GM12878 (cell line): ENCODE results near the gene HEBP1. TPM values are rescaled to one million over a fixed set of nuclear protein-coding genes. Genes with fewer than 3 reads are reported as not detected.

ENCODE experiments used
- ATAC-seq: fragments of 200-7000 bp; cut with Tn5 transposase; 3 replicates; pipeline ENCODE4 v1.9.1; 2020; ENCODE audit warnings: mild to moderate bottlenecking, moderate library complexity
- BruUV-seq: library from RNA; stranded (reverse); fragments of 400-500 nt; replicated peaks from 2 replicates; lab custom pipeline; 2021; lab: Mats Ljungman, UMichigan
- CTCF ChIA-PET: fragments of 300-600 bp; sonication (Branson Sonifier 250); formaldehyde crosslinking; extraction: SDS; loops from one replicate; lab custom pipeline; 2021; ENCODE audit warnings: inconsistent platforms; lab: Yijun Ruan, JAX
- POLR2A ChIA-PET: fragments of 350-600 bp; formaldehyde crosslinking; extraction: SDS; loops from one replicate; lab custom pipeline; 2021; ENCODE audit warnings: inconsistent platforms; lab: Charles Lee
- RAD21 ChIA-PET: fragments of 300-600 bp; sonication (Branson Sonifier 250); formaldehyde crosslinking; loops from one replicate; lab custom pipeline; 2023; ENCODE audit warnings: antibody characterized with exemption; ENCODE audit not compliant: unreplicated experiment; lab: Charles Lee
- SMC1A ChIA-PET: fragments of 300-600 bp; sonication (Branson Sonifier 250); formaldehyde crosslinking; loops from one replicate; lab custom pipeline; 2023; ENCODE audit not compliant: unreplicated experiment, uncharacterized antibody; lab: Charles Lee
- DNase-seq: peaks from one replicate; pipeline ENCODE4 v3.0.0-alpha.2; 2011; ENCODE audit warnings: low read depth, low spot score
- FAIRE-seq: peaks from 3 replicates; lab custom pipeline; 2011; peaks lifted over from hg19 to GRCh38; lab: Jason Lieb, UNC
- H2AFZ ChIP-seq: 2 replicates; pipeline ENCODE4 v1.6.0; 2011; ENCODE audit warnings: low read depth, low read length, control low read depth; ENCODE audit not compliant: control insufficient read depth
- H3K27ac ChIP-seq: 2 replicates; pipeline ENCODE4 v1.5.1; 2011; ENCODE audit warnings: control low read depth; ENCODE audit not compliant: control insufficient read depth, insufficient read depth
- H3K27me3 ChIP-seq, 2 experiments: replicated peaks in 1 of 2; 2 replicates each; pipeline versions ENCODE4 v1.6.0 to v1.6.1; 2011; ENCODE audit warnings: low read length in 1 of 2; ENCODE audit not compliant: control insufficient read depth in 2 of 2, insufficient read depth in 2 of 2
- H3K36me3 ChIP-seq, 2 experiments: 2 replicates each; pipeline ENCODE4 v1.5.1; 2011; ENCODE audit warnings: low read length in 1 of 2; ENCODE audit not compliant: control insufficient read depth in 2 of 2, insufficient read depth in 2 of 2
- H3K4me1 ChIP-seq: 2 replicates; pipeline ENCODE4 v1.6.1; 2011; ENCODE audit warnings: mild to moderate bottlenecking, low read length, moderate library complexity, mixed read lengths; ENCODE audit not compliant: control insufficient read depth, insufficient read depth
- H3K4me2 ChIP-seq: 2 replicates; pipeline ENCODE4 v1.6.0; 2011; ENCODE audit warnings: control low read depth; ENCODE audit not compliant: control insufficient read depth, insufficient read depth
- H3K4me3 ChIP-seq: fragments of 200-600 bp; sonication (generic); 2 replicates; pipeline ENCODE4 v1.5.1; 2016
- H3K79me2 ChIP-seq: 2 replicates; pipeline ENCODE4 v1.6.0; 2011; ENCODE audit warnings: low read length; ENCODE audit not compliant: control insufficient read depth, insufficient read depth
- H3K9ac ChIP-seq: 2 replicates; pipeline ENCODE4 v1.8.0; 2011; ENCODE audit warnings: low read length, control low read depth, mixed read lengths; ENCODE audit not compliant: control insufficient read depth, insufficient read depth
- H3K9me3 ChIP-seq: replicated peaks from 3 replicates; pipeline ENCODE4 v1.5.1; 2011; ENCODE audit warnings: mild to moderate bottlenecking, low read length; ENCODE audit not compliant: control insufficient read depth, insufficient read depth
- H4K20me1 ChIP-seq: 2 replicates; pipeline ENCODE4 v1.6.0; 2011; ENCODE audit not compliant: control insufficient read depth, insufficient read depth
- ASH2L ChIP-seq: fragments of 300-600, 200-600 bp; sonication (generic); IDR thresholded peaks from 2 replicates; pipeline ENCODE4 v1.6.1; 2017; ENCODE audit warnings: low read depth, mild to moderate bottlenecking, borderline replicate concordance
- BHLHE40 ChIP-seq, 2 experiments: fragments of 450-650 bp in 1 of 2; IDR thresholded peaks; 2 replicates each; pipeline ENCODE4 v1.6.1; 2011 to 2017; ENCODE audit warnings: low read depth in 2 of 2, borderline replicate concordance in 1 of 2, improper control_type of control experiment in 1 of 2, low read length in 1 of 2, mild to moderate bottlenecking in 1 of 2
- CEBPB ChIP-seq, 2 experiments: fragments of 150-350 bp in 1 of 2; IDR thresholded peaks; 2 replicates each; pipeline ENCODE4 v1.6.1; 2012 to 2014; ENCODE audit warnings: low read depth in 2 of 2, low read length in 2 of 2, borderline replicate concordance in 1 of 2, inconsistent platforms in 1 of 2
- CHD1 ChIP-seq: IDR thresholded peaks from 2 replicates; pipeline ENCODE4 v1.6.1; 2012; ENCODE audit warnings: low read depth, low read length, improper control_type of control experiment
- ESRRA ChIP-seq: IDR thresholded peaks from 2 replicates; pipeline ENCODE4 v1.6.1; 2012; ENCODE audit warnings: mild to moderate bottlenecking, low read length, improper control_type of control experiment
- HDGF ChIP-seq: fragments of 450-650 bp; IDR thresholded peaks from 2 replicates; pipeline ENCODE4 v1.6.1; 2016; ENCODE audit warnings: antibody characterized with exemption
- KAT2A ChIP-seq: conservative IDR thresholded peaks from 2 replicates; pipeline ENCODE4 v1.6.1; 2011; ENCODE audit warnings: low read depth, low read length; ENCODE audit not compliant: control insufficient read depth
- POLR2AphosphoS5 ChIP-seq: IDR thresholded peaks from 2 replicates; pipeline ENCODE4 v1.6.1; 2011; ENCODE audit warnings: mild to moderate bottlenecking, low read length, inconsistent platforms
- RFX5 ChIP-seq: IDR thresholded peaks from 2 replicates; pipeline ENCODE4 v1.6.1; 2011; ENCODE audit warnings: low read depth, low read length, improper control_type of control experiment
- TCF3 ChIP-seq: IDR thresholded peaks from 2 replicates; pipeline ENCODE4 v1.6.1; 2012; ENCODE audit warnings: low read depth, mild to moderate bottlenecking, low read length, borderline replicate concordance; ENCODE audit not compliant: insufficient read depth
- ZNF207 ChIP-seq: fragments of 450-650 bp; IDR thresholded peaks from 2 replicates; pipeline ENCODE4 v1.6.1; 2014; ENCODE audit warnings: antibody characterized with exemption, mild to moderate bottlenecking, borderline replicate concordance
- ZNF24 ChIP-seq: fragments of 450-650 bp; IDR thresholded peaks from 2 replicates; pipeline ENCODE4 v1.6.1; 2017; ENCODE audit warnings: antibody characterized with exemption, mild to moderate bottlenecking
- ZZZ3 ChIP-seq: IDR thresholded peaks from 2 replicates; pipeline ENCODE4 v1.6.1; 2011; ENCODE audit warnings: low read depth; ENCODE audit not compliant: control insufficient read depth, insufficient read length
- WGBS: methylation state at CpG from one replicate; pipeline ENCODE4 v1.1.6; 2016; ENCODE audit warnings: low lambda C conversion rate; ENCODE audit not compliant: insufficient replicate concordance, insufficient coverage; ENCODE audit errors: missing lambda C conversion rate; 5-methylcytosine and 5-hydroxymethylcytosine counted together
- in situ Hi-C: fragments of 300-500 bp; cut with MboI; formaldehyde crosslinking; loops from 9 replicates; pipeline ENCODE4 v1.14.3; 2018; ENCODE audit warnings: mixed read lengths
- intact Hi-C: fragments of 100-400 bp; cut with micrococcal nuclease; formaldehyde crosslinking; loops from one replicate; pipeline ENCODE4 v1.14.2; 2022; ENCODE audit not compliant: unreplicated experiment
- polyA plus RNA-seq, 11 experiments: library from polyadenylated mRNA; depleted of rRNA in 4 of 11; unstranded in 6 of 11; stranded (reverse) in 5 of 11; fragments of >200 nt; fragmentation: Nextera tagmentation in 4 of 11; fragmentation: Illumina TruSeq in 1 of 11; extraction: Ambion mirVana in 4 of 11; extraction: Trizol in 1 of 11; gene quantifications; 1 replicate in 1 of 11; 2 replicates in 10 of 11; pipeline versions ENCODE4 v1.2.1 to v1.2.3, GENCODE V29; 2011 to 2016; ENCODE audit warnings: inconsistent platforms in 2 of 11, missing spikeins in 2 of 11, low read depth in 1 of 11
- total RNA-seq, 4 experiments: library from RNA; depleted of rRNA in 3 of 4; stranded (reverse); fragments of >200 nt in 3 of 4; fragmentation: Illumina TruSeq in 1 of 4; extraction: Trizol in 1 of 4; gene quantifications; 2 replicates each; pipeline versions ENCODE4 v1.2.1 to v1.2.3, GENCODE V29; 2013 to 2021
- TF ChIP-seq, protein P1 (sequence below): fragments of 450-650 bp; IDR thresholded peaks from 2 replicates; pipeline ENCODE4 v1.6.1; 2017; ENCODE audit warnings: mild to moderate bottlenecking
- TF ChIP-seq, protein P2 (sequence below): IDR thresholded peaks from 2 replicates; pipeline ENCODE4 v1.6.1; 2011; ENCODE audit warnings: mild to moderate bottlenecking, low read depth, low read length, moderate library complexity; ENCODE audit not compliant: insufficient replicate concordance
- TF ChIP-seq, protein P3 (sequence below): fragments of 450-650 bp; IDR thresholded peaks from 2 replicates; pipeline ENCODE4 v1.6.1; 2017; ENCODE audit warnings: low read depth, mild to moderate bottlenecking, moderate library complexity

HEBP1 gene
- total and polyA plus RNA-seq, 10 of the 15 experiments (the other 5 are each of a cell fraction or from before 2014, with no cell fraction given) = 0.07 to 0.32 (median 0.18) TPM; not detected in 5

DNA sequence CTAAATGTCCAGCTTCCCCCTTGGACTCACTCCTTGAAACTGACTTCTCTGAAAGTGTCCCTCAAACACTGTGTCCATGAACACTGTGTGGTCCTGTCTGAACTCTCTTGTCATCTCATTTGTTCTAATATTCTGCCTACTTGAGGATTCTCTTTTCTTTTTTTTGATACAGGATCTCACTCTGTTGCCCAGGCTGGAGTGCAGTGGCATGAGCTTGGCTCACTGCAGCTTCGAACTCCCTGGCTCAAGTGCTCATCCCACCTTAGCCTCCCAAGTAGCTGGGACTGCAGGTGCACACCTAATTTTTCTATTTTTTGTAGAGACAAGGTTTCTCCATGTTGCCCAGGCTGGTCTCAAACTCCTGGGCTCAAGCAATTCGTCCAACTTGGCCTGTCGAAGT lies 4.9 kb upstream of the HEBP1 start:
- TF ChIP-seq, protein P1, sequence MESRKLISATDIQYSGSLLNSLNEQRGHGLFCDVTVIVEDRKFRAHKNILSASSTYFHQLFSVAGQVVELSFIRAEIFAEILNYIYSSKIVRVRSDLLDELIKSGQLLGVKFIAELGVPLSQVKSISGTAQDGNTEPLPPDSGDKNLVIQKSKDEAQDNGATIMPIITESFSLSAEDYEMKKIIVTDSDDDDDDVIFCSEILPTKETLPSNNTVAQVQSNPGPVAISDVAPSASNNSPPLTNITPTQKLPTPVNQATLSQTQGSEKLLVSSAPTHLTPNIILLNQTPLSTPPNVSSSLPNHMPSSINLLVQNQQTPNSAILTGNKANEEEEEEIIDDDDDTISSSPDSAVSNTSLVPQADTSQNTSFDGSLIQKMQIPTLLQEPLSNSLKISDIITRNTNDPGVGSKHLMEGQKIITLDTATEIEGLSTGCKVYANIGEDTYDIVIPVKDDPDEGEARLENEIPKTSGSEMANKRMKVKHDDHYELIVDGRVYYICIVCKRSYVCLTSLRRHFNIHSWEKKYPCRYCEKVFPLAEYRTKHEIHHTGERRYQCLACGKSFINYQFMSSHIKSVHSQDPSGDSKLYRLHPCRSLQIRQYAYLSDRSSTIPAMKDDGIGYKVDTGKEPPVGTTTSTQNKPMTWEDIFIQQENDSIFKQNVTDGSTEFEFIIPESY = no peak
- TF ChIP-seq RFX5 (no peak), HDGF (no peak), ESRRA (no peak), ZZZ3 (no peak), BHLHE40 (IDR thresholded peaks at IDR 0.05; ENCODE audit: borderline replicate concordance in 1 of 2, low read depth in 2 of 2, low read length in 1 of 2) (no peak), POLR2AphosphoS5 (no peak), ZNF24 (no peak), ASH2L (no peak), KAT2A (no peak), TCF3 (no peak), CHD1 (no peak), CEBPB (IDR thresholded peaks at IDR 0.05; ENCODE audit: borderline replicate concordance in 1 of 2, low read depth in 2 of 2, low read length in 2 of 2) (no peak), ZNF207 (no peak)
- TF ChIP-seq, protein P2, sequence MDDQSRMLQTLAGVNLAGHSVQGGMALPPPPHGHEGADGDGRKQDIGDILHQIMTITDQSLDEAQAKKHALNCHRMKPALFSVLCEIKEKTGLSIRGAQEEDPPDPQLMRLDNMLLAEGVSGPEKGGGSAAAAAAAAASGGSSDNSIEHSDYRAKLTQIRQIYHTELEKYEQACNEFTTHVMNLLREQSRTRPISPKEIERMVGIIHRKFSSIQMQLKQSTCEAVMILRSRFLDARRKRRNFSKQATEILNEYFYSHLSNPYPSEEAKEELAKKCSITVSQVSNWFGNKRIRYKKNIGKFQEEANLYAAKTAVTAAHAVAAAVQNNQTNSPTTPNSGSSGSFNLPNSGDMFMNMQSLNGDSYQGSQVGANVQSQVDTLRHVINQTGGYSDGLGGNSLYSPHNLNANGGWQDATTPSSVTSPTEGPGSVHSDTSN = no peak
- TF ChIP-seq, protein P3, sequence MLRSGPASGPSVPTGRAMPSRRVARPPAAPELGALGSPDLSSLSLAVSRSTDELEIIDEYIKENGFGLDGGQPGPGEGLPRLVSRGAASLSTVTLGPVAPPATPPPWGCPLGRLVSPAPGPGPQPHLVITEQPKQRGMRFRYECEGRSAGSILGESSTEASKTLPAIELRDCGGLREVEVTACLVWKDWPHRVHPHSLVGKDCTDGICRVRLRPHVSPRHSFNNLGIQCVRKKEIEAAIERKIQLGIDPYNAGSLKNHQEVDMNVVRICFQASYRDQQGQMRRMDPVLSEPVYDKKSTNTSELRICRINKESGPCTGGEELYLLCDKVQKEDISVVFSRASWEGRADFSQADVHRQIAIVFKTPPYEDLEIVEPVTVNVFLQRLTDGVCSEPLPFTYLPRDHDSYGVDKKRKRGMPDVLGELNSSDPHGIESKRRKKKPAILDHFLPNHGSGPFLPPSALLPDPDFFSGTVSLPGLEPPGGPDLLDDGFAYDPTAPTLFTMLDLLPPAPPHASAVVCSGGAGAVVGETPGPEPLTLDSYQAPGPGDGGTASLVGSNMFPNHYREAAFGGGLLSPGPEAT = no peak
- 3% methylated on average over 3 of the region's 3 CpGs for WGBS
- ChIA-PET CTCF (no interaction called here), SMC1A (no interaction called here), POLR2A (no interaction called here), RAD21 (no interaction called here)
- Histone ChIP-seq H2AFZ (no peak overlapping the region), H3K27ac (no peak overlapping the region), H3K4me3 (no peak overlapping the region), H4K20me1 (no peaks in the 10 kb centered on the region), H3K4me1 (peaks cover 8% of the 10 kb centered on the region), H3K9me3 (no peaks in the 10 kb centered on the region), H3K9ac (no peak overlapping the region), H3K79me2 (no peaks in the 10 kb centered on the region), H3K4me2 (no peak overlapping the region), H3K27me3 (peaks cover 8 to 9% of the 10 kb centered on the region in 2 experiments), H3K36me3 (no peaks in the 10 kb centered on the region)
- no peak for DNase-seq
- no peak for FAIRE-seq
- intact Hi-C loops (no loop called here), in situ Hi-C loops (no loop called here)
- ATAC-seq = no peak
- no TSS peak for BruUV-seq
